ENCODE data around the gene NHLRC4.

Gene NHLRC4

GRCh38 chr16:566475-567372, at the start of gene NHLRC4:
Gene NHLRC4, plus strand, starts transcription at chr16:567005. Its CDS starts 1,043 bp downstream, at chr16:568048.
- DNase-seq (ENCODE audit: low read depth) = no peak

DNA sequence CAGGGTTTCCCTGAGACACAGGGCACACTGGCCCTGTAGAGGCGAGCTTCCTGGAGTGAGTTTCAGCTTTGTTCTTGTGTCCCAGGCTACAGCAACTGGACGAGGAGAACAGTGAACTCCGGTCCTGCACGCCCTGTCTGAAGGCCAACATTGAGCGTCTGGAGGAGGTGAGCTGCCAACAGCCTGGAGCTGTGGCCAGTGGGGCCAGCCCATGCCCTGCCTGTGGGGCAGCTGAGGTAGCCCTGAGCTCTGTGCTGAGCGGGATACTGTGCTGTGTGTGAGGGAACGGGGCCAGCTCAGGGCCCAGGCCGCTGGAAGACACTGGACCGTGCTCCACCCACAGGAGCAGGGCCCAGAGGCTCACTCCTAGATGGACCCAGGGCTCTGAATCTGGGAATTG, 47.9 kb upstream of the NHLRC4 start:
- DNase-seq (ENCODE audit: low read depth) = no peak

DNA sequence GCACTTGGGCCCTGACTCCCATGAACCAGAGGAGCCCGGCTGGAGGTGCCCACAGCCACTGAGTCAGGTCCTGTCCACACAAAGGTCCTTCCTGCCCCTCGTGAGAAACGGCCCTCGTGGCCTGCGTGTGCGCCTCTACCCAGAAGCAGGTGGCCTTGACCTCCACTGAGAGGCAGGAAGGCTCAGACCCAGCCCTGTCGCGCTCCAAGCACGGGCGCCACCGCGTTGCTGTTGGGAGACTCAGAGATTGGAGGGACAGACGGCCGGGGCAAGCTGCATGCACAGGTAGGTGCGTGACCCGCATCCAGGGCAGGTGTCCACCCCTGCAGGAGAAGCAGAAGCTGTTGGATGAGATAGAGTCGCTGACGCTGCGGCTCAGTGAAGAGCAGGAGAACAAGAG, 47.4 kb upstream of the NHLRC4 start:
- no peak for DNase-seq (ENCODE audit: low read depth)

DNA sequence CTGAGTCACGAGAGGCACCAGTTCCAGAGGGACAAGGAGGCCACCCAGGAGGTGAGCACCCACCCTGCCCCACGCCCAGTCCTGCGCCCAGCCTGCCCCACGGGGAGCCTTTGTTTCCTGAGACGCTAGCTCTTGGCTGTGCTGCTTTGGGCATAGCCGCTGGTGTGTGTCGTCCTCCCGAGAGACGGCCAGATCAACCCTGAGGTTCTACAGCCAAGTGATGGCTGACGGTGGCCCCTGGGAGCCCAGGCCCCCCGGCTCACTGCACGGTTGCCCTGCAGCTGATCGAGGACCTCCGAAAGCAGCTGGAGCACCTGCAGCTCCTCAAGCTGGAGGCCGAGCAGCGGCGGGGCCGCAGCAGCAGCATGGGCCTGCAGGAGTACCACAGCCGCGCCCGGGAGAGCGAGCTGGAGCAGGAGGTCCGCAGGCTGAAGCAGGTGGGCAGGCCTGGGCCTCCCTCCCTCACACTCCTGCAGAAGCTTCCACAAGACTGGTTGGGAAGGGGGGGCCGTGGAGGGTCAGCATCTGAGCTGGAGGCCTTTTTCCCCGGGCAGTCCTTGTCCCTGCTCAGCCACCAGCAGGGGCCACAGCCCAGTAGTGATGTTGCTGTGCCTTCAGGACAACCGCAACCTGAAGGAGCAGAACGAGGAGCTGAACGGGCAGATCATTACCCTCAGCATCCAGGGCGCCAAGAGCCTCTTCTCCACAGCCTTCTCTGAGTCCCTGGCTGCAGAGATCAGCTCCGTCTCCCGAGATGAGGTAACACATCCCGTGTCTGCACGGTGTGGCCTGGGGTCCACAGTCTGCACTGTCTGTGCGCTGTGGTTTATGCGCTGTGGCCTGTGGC, 46.7 kb upstream of the NHLRC4 start:
- DNase-seq (ENCODE audit: low read depth) = no peak

- no peak for DNase-seq (ENCODE audit: low read depth)
Observed at GRCh38 chr16:520847-521246, 46.0 kb upstream of the NHLRC4 start.

DNA sequence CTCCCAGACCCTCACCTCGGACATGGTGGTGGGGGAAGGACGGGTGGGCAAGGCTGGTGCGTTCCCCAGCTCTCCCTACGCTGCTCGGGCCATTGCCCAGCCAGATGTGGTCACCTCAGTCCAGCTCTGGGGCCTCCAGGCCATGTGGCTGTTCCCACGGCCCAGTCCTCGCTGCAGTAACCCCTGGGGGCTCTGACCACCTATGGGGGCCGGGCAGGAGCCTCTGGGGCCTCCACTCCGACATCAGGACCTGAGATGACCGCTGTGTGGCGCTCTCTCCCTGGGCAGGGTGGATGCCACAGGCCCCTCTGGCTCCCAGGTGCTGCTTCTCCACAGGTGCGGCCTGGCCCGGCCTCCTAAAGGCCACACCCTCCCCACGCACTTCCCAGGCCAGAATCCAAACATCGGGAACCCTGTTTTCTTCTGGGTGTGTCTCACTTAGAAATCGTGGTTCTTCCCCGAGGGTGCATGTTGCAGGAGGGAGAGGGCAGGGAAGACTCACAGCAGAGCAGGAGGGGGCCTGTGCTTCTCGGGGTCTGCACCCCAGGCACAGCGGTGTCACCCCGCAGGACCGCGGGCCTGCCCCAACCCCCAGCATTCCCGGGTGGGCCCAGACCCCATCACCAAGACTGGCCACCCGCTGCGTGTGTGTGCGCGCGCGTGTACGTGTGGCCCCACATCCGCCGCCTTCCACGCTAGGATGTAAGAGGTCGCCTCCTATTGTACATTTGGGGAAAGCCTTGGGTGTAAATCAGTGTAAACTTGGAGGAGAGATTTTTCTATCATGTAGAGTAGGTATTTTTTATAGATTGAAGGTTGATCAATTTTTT, 45.2 kb upstream of the NHLRC4 start:
- no peak for DNase-seq (ENCODE audit: low read depth)

DNA sequence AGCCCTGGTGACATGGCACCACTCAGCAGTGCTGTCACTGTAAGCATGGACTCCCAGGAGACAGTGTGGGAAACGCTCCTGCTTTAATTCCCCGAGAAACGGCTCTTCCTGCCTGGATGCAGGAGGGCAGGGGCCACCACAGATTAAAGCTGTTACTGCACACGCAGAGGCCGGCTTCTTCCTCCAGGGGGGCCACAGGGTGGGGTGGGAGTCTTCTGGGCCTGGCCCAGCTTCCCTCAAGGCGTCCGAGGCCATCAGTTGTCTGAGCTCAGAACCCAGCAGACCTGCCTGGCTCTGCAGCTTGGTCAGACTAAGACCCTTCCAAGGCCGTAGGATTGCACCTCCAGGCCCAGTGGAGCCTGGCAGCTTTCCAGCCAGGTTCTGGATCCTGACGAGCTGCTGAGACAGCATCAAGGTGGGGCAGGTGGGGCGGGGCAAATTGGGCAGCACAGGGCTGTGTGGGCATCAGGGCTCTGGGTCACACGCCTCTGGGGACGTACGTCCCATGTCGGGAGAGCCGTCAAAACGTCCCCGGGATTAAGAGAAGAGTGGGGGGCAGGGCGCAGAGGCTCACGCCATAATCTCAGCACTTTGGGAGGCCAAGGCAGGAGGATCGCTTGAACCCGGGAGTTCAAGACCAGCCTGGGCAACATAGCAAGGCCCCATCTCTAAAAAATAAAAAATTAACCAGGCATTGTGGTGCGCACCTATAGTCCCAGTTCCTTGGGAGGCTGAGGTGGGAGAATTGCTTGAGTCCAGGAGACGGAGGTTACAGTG, 44.3 kb upstream of the NHLRC4 start:
- no peak for DNase-seq (ENCODE audit: low read depth)

DNA sequence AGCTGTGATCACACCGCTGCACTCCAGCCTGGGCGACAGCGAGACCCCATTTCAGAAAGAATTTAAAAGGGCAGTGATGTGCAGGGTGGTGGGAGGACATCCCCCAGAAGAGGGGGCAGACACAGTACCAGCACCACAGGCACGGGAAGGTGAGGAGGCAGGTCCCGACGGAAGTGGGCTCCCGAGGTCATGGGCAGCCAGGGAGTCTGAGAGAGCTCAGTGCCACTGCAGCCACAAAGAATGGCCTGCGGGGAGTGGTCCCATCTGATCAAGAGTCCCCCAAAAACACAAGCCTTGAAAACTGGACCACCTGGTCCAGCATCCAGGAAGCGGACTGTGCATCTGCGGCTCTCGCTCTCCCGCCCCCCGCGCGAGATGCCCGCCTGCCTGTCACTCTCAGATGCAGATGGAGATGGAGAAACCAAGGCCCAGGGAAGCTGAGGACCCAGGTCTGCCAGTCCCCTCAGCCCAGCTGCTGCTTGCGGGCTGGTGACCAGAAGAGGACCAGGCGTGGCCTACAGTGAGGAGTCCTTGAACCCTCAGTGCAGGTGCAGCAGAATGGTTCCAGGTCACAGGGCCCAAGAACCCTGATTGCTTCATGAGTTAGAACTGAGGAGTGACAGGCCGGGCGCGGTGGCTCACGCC, 43.6 kb upstream of the NHLRC4 start:
- DNase-seq (ENCODE audit: low read depth) = no peak

- no peak for DNase-seq (ENCODE audit: low read depth)
Observed at GRCh38 chr16:524274-525040, 42.3 kb upstream of the NHLRC4 start.

DNA sequence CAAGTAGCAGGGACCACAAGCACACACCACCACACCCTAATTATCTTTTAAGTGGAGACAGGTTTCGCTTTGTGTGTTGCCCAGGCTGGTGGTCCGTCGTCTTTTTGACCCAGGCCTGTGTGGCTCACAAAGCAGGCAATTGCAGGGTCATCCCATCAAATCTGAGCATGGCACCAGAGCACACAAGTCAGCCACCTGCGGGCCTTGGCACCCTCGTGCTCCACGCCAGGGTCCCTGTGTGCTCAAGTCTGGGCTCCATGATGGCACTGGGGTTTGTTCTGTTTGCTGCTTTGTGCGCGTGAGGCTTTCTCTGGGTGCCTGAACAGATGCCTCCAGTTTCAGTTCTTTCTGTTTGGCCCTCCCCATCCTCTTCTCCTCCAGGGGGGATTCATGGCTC, 41.7 kb upstream of the NHLRC4 start:
- DNase-seq (ENCODE audit: low read depth) = no peak

GRCh38 chr16:525520-526180, 41.2 kb upstream of the NHLRC4 start:
- peak; percentile 77 for DNase-seq (ENCODE audit: low read depth)

GRCh38 chr16:526181-527014, 40.4 kb upstream of the NHLRC4 start:
- DNase-seq (ENCODE audit: low read depth) = no peak

GRCh38 chr16:527015-527903, 39.5 kb upstream of the NHLRC4 start, which contains the start of gene CAPN15:
Gene CAPN15, plus strand, starts transcription at chr16:527712. Its CDS starts 19,127 bp downstream, at chr16:546839.
- peak; percentile 36 for DNase-seq (ENCODE audit: low read depth)

DNA sequence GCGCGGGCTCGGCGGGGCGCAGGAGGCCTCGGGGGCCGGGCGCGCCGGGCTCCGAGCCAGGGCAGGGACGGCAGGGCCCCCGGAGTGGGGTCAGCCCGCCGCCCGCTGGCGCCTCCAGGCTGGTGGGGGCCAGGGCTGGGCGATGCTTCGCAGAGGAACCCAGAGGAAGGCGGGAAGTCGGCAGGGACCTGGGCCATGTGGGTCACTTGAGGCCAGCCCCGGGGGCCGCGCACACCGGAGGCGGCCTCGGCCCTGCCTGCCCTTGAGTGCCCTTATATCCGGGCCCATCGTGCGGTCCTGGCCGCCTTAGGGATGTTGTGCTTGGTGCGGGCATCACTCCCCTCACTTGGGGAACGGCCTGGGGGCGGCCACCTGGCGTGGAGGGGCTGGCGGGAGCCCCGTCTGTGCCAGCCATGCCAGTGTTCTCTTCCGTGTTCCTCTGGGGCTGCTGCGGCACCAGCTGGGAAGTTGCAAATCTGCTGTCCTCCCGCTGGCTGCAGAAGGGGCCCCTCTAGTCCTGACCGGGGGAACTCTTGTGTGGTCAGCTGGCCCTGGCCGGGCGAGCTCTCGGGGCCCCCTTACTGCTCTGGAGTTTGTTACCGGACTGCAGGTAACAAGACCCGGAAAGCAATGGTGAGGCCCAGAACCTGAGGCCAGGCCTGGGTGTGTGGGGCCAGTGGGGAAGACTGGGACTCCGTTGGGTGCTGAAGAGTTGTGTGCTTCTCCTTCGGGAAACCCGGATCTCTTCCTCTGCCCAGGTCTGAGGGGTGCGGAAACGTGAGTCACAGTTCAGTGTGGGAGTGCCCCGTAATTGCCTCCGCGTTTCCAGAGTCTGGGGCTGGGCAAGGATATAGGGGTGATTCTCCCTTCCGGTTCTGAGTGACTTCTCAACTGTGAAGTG, 38.4 kb upstream of the NHLRC4 start:
- peak; percentile 64 for DNase-seq (ENCODE audit: low read depth)

GRCh38 chr16:529012-529575, 37.7 kb upstream of the NHLRC4 start:
- no peak for DNase-seq (ENCODE audit: low read depth)

All from HS-5 (cell line).